HK-2 (cell line): ENCODE results near the gene CDCA5.
"Not testable (repeated sequence)": the region's sequence is repeated elsewhere in the genome, so short reads cannot be mapped to it uniquely, and the experiment has no call there.

Source experiments
- DNase-seq: peaks from one replicate; pipeline ENCODE4 v3.0.0-alpha.2; 2018; ENCODE audit not compliant: unreplicated experiment

The CDCA5 gene

DNA sequence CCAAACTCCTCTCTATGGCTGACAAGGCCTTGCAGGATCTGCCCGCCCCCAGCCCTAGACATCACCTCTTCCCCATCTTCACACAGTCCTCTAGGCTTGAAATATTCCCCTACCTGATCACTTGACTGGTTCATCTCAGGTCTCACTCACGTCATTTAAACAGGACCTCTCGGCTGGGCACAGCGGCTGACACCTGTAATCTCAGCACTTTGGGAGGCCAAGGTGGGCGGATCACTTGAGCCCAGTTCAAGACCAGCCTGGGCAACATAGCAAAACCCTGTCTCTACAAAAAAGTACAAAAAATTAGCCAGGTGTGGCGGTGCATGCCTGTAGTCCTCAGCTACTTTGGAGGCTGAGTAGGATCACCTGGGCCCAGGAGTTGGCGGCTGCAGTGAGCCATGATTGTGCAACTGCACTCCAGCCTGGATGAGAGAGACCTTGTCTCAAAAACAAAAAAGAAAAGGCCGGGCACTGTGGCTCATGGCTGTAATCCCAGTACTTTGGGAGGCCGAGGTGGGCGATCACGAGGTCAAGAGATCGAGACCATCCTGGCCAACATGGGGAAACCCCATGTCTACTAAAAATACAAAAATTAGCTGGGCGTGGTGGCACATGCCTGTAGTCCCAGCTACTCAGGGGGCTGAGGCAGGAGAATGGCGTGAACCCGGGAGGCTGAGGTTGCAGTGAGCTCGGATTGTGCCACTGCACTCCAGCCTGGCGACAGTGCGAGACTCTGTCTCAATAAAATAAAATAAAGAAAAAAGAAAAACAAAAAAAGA, 35.2 kb upstream of the CDCA5 start:
- DNase-seq: not testable (repeated sequence)

DNA sequence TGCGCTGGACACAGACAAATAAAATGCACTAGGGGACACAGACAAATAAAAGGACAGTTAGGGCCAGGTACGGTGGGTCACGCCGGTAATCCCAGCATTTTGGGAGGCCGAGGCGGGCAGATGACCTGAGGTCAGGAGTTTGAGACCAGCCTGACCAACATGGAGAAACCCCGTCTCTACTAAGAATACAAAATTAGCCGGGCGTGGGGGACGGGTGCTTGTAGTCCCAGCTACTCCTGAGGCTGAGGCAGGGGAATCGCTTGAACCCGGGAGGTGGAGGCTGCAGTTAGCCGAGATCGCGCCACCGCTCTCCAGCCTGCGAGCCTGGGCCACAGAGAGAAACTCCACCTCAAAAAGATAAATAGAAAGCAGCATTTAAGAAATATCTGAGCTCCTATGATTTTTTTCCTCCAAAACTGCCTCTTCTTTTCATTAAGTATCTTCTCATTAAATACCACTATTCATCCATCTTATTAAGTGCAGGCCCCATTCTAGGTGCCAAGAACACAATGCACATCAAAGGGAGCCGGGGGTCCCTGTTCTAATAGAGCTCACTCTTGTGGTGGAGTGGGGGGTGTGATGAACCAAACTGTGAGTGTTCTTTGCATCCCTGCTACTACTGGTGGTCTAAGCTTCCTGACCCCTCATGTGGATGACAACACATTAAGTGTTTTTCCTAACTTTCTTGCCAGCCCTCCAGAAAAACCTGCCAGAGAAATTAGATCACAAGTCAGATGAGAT, 34.4 kb upstream of the CDCA5 start:
- DNase-seq: no peak

DNA sequence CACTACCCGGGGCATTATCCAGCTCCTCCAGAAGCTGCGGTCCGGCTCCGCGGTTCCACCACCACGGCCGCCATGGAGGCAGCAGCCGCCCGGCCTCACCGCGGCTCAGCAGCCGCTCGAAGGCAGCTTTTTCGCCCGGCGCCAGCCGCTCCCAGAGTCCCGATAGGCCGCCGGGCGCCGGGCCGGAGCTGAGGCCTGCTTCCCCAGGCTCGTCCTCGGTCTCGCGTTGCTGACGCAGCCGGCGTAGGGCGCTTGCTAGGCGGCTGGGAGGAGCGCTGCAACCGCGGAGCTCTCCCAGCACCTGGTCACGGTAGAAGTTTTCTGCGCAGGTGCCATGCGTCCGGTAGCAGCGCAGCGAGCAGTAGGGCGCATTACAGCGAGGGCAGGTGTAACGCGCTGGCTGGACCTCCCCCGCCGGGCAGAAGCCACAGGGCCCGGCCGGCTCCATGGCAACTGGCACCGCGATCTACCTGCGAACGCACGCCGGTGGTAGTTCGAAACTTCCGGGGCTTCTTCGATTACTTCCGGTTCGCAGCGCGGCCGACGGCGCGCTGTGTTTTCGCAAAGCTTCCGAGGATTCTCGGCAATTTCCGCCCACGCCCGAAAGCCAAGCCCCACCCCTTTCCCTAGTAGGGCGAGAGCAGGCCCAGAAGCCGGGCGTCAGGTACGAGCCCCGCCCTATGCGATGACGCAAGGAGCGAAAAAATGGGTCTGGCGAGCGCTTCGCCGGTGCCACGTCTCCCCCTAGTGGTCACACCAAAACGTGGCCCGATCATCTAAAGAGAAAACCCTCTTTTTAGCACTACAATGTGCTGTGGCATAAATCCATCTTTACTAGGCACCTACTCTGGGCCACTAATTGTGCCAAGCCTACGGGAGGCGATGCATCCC, 33.6 kb upstream of the CDCA5 start, which contains the start of gene ZNHIT2:
ZNHIT2 (minus strand) TSS at position 496 of the 891 bp plus-strand sequence; CDS start at position 448, 48 bp downstream.
- DNase-seq: peak; percentile 96

DNA sequence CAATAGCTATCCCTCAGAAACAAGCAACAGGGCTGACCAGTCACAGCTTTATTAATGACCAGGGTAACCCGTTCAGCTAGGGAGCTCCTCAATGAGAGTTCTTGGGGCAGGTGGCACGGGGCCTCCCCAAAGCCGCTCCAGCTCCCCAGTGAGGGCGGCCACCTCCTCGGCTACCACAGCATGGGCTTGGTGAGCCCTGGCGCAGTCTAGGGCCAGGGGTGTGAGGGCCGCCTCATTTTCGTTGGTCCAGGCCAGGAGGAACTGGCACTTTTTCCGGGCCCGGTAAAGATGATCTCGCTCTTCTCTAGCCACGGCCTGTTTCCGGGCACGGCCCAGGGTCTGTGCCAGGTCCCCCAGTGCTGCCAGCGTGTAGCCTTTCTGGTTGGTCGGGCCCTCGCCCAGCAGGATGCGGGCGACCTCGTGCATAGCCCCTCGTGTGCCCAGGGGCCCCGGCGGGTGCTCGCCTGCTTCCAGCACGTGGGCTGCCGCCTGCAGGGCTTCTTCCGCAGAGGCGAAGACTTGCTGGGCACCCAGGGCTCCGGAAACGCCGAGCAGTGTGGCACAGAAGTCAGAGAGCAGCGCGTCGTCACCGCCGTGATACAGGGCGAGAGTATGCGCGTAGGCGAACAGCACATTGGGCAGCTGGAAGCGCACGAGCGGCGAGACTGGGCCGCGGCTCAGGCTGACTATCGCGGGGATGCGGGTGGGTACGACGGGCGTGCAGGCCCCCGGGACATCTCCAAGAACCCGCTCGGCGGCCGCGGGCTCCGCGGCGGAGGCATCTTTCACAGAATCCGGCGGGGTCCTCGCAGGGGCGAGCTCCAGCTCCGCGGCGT, 32.7 kb upstream of the CDCA5 start:
- DNase-seq: peak; percentile 65

DNA sequence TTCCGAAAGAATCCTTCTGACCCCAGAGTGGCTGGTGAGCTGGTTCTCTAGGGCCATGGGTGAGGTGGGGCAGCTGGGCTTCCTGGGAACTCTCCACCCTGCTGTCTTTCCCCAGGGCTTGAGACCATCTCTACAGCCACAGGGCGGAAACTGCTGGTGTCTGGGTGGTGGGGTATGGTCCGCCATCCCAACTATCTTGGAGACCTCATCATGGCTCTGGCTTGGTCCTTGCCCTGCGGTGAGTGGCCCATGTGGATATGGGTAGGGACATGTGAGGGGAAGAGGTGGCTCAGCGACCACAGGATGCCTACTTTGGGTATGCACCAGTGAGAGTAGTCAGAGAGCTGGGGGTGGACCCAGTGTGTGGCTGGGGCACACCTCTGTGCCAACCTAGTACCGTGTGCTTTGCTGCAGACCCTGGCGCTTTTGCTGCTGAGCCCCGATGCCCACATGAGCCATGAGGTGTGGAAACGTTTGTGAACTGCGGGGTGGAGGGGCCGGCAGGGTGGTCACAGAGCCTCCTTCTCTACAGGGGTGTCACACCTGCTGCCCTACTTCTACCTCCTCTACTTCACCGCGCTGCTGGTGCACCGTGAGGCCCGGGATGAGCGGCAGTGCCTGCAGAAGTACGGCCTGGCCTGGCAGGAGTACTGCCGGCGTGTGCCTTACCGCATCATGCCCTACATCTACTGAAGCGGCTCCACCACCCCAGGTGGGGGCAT, 31.7 kb upstream of the CDCA5 start:
- no peak for DNase-seq

DNA sequence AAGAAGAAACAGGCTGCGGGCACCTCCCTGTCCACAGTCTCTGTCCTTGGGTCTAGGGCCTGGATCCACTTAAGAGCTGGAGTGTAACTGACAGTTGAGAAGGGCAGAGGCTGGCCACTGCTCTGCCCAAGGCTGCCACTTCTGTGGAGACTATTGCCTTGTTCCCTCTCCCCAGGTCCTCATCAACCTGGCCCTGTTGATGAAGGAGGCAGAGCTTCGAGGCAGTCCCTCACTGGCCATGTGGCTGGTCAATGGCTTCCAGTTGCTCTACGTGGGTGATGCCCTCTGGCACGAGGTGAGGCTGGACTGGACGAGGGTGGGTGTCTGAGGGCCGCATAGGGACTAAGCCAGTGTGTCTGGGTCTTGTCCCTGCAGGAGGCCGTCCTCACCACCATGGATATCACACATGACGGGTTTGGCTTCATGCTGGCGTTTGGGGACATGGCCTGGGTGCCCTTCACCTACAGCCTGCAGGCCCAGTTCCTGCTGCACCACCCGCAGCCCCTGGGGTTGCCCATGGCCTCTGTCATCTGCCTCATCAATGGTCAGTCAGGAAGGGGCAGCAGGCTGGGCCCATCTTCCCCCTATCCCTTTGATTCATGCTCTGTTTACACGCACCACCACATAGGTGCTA, 30.8 kb upstream of the CDCA5 start:
- no peak for DNase-seq

DNA sequence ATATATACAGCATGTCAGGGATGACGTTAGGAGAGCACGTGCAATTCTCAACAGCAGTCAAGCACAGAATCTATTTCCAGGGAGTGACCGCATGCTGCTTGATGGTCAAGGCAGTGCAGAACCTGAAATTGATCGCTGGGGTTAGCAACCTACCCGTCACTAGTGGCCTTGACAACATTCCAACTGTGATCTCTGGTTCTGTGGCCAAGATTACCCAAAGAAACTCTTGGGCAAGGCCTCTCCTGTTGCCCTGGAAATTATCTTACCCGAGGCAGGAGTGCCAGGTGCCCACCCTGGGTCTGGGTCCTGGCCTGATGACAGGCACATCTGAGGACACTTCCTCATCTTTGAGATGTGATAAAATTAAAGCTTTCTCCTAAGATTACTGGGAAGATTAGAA, 30.0 kb upstream of the CDCA5 start:
- DNase-seq: no peak

DNA sequence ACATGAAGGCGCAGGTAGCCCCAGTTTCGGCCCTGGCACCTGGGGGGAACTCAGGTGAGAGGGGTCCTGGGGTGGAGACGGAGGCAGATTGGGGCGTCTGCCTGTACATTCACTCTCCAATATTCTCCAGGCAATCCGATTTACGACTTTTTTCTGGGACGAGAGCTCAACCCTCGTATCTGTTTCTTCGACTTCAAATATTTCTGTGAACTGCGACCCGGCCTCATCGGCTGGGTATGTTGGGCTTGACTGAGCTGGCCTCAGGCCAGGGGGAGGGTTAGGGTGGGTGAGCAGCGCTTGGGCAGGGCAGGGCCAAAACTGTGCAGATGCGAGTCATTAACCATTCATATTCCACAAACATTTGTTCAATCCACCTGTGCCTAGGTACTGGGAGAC, 29.5 kb upstream of the CDCA5 start:
- peak; percentile 45 for DNase-seq

DNA sequence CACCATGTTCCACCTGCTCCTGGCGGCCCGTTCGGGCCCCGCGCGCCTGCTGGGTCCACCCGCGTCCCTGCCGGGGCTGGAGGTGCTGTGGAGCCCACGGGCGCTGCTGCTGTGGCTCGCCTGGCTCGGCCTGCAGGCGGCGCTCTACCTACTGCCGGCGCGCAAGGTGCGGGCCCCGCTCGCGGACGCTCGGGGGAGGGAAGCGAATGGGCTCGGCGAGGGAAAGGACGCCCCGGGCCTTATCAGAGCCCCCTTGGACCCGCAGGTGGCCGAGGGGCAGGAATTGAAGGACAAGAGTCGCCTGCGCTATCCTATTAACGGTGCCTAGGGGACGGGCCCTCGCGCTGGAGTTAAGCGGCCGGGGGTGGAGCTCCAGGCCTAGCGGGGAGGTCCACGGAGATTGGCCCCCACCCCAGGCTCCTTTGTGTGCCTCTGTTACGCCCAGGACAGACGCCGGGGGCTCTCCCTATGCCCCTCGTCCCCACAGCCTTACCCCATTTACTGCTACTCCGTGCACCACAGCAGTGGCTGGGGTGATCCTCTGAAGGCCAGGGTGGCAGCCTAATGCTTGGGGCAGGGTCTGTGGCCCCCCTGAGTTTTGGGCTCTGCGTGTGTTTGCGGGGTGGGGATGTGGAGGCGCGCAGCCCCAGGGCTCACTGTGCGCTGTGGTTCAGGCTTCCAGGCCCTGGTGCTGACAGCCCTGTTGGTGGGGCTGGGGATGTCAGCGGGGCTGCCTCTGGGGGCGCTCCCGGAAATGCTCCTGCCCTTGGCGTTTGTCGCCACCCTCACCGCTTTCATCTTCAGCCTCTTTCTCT, 28.9 kb upstream of the CDCA5 start:
- DNase-seq: peak; percentile 54

DNA sequence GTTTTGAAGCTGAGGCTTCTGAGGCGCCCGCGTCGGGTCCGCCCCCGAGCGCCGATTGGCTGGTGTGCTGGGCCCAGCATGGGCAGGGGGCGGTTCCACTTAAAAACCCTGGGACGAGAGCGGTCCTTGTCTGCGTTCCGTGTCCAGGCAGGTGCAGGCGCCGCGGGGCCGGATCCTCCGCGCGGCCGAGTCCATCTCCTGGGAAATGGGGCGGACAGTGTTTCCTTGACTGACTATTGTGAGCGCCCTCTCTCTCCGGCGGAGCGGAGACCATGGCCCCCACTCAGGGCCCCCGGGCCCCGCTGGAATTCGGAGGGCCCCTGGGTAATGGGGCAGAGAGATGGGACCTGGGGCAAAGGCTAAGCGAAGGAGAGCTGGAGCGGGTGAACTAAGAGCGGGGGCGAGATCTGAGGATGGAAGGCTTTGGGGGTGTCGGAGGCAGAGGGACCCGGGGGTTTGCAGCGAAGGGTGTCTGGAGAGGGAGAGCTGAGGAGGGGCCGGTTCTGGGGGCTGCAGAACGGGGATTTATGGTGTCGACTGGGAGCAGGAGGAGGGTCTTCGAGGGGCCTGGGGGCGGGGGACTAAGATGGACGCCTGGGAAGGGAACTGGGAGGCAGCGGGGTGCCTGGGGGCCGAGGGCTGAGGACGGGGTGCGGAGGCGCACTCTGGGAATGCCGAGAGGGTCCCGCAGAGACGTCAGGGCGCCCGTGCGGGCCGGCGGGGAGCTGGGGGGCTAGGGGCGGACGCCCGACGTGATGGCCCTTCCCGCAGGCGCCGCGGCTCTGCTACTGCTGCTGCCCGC, 28.1 kb upstream of the CDCA5 start, which contains the start of gene TM7SF2:
TM7SF2 (plus strand) TSS at position 129 of the 802 bp plus-strand sequence; CDS start at position 273, 144 bp downstream.
- DNase-seq: peak; percentile 89

DNA sequence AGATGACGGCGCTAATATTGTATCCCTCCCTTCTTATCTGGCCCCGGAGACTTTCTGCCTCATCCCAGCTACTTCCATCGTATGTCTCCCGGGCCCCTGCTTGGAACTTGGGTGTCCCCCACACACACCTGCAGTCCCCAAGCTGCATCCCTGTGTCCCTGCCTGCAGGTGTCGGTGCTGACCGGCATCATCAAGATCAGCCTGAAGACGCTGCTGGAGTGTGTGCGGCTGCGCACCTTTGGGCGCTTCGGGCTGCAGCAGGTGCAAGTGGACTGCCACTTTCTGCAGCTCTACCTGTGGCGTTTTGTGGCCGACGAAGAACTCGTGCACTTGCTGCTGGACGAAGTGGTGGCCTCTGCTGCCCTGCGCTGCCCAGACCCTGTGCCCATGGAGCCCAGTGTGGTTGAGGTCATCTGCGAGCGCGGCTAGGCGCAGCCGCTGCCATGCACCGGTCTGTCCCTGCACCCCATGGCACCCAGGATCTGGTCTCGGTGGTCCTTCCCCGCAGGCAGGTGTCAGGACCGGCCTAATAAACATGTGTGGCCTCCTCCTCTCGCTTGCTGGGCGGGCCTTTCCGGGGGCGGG, 27.4 kb upstream of the CDCA5 start:
- no peak for DNase-seq

DNA sequence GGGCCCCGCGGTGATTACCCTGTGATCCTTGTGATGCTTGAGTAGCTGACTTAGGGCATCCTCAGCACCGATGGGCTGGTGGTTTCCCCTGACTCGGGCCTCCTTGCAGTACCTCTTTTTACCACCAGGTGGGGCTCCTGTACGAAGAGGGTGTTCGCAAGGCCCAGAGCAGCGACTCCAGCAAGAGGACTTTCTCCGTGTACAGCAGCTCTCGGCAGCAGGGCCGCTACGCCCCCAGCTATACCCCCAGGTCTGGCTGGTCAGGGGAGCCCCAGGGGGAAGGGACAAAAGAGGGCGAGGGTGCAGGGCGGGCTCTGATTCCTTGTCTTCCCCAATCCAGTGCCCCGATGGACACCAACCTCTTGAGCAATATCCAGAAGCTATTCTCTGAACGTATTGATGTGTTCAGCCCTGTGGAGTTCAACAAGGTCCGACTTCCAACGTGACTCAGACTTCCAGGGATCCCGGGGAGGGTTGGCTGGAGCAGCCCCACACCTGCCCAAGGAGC, 26.6 kb upstream of the CDCA5 start:
- peak; percentile 89 for DNase-seq

DNA sequence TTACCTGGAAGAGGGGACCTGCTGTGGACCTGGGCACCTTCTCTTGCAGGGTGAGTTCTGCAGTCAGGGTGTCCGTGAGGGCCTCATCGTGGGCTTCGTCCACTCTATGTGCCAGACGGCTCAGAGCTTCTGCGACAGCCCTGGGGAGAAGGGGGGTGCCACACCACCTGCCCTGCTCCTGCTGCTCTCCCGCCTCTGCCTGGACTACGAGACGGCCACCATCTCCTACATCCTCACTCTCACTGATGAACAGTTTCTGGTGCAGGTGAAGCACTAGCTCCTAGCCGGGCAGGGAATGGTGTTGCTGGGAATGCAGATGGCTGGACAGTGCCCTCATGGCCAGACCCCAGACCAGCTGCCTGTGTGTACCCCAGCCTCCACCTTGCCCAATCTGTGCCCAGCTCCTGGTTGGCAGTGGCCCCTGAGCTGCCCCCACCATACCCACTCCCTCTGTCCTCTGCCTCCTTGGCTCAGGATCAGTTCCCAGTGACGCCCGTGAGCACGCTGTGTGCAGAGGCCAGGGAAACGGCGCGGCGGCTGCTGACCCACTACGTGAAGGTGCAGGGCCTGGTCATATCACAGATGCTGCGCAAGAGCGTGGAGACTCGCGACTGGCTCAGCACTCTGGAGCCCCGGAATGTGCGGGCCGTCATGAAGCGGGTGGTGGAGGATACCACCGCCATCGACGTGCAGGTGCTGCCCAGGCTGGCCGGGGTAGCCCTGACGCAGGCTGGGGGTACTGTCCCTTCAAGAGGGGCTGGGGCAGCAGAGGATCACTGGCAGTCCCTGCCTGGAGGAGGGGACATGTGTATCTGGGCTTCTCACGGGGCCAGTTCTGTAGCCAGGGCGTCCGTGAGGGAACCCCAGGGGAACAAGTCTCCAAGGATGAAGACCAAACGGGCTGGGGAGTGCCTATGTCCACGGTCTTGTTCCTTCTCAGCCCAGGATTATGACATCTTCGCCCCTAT, 25.7 kb upstream of the CDCA5 start:
- DNase-seq: no peak

DNA sequence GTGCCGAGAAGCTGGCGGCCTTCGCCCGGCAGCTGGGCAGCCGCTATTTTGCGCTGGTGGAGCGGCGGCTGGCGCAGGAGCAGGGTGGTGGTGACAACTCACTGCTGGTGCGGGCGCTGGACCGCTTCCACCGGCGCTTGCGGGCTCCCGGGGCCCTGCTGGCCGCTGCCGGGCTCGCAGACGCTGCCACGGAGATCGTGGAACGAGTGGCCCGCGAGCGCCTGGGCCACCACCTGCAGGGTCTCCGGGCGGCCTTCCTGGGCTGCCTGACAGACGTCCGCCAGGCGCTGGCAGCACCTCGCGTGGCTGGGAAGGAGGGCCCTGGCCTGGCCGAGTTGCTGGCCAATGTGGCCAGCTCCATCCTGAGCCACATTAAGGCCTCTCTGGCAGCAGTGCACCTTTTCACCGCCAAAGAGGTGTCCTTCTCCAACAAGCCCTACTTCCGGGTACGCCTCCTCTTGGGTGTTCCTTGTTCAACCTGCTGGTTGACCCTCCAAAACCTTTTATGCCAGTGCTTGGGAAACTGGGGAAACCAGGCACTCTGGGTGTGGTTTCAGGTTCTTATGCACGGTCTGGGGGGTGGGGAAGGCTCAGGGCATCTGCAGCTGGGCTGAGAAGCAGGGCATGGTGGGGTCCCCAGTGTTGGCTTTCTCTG, 24.8 kb upstream of the CDCA5 start:
- no peak for DNase-seq

DNA sequence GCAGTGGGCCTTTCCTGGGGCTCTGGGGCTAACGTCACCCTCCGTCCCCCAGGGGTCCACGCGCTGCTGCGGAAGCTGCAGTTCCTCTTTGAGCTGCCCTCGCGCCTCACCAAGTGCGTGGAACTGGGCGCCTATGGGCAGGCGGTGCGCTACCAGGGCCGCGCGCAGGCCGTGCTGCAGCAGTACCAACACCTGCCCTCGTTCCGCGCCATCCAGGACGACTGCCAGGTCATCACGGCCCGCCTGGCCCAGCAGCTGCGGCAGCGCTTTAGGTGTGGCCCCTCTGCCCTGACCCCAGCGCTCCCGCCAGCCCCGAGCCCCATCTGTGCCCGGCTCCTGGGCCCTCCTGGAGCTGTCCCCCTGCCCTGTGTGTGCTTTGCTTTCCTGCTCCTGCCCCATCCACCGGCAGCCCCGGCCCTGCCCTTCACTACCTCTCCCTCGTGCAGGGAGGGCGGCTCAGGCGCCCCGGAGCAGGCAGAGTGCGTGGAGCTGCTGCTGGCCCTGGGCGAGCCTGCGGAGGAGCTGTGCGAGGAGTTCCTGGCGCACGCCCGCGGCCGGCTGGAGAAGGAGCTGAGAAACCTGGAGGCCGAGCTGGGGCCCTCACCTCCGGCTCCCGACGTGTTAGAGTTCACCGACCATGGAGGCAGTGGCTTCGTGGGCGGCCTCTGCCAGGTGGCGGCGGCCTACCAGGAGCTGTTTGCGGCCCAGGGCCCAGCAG, 24.1 kb upstream of the CDCA5 start:
- no peak for DNase-seq
